ENCODE measurements around the gene COL26A1.

The COL26A1 gene

GRCh38 chr7:101554584-101555268 is 192.1 kb downstream of the COL26A1 start:
- Histone ChIP-seq H3K36me3 (replicated peaks in 1 of 2; ENCODE audit: control insufficient read depth in 2 of 2, insufficient read depth in 2 of 2, low read length in 2 of 2) (peaks cover 2 to 10% of the 10 kb centered on the region in 2 donors), H3K4me2 (ENCODE audit: insufficient read depth, low read length, poor library complexity, severe bottlenecking) (no peak overlapping the region), H2BK15ac (ENCODE audit: low read length) (no peak overlapping the region), H3K9ac (ENCODE audit: low read depth, low read length, poor library complexity) (no peak overlapping the region), H2BK120ac (ENCODE audit: low read depth, low read length) (no peak overlapping the region), H3K14ac (ENCODE audit: low read length) (no peak overlapping the region), H4K8ac (ENCODE audit: low read depth, low read length) (no peak overlapping the region), H2AFZ (ENCODE audit: low read length) (no peak overlapping the region), H3K4me3 (ENCODE audit: low read length in 2 of 2) (no peak overlapping the region), H3K79me1 (ENCODE audit: low read depth, low read length) (peaks cover 1% of the 10 kb centered on the region), H3K27ac (replicated peaks; ENCODE audit: low read length) (no peak overlapping the region), H3K27me3 (ENCODE audit: control insufficient read depth in 3 of 3, insufficient read depth in 3 of 3, low read depth in 1 of 3, low read length in 3 of 3) (no peaks in the 10 kb centered on the region), H3K4me1 (ENCODE audit: control insufficient read depth in 2 of 2, insufficient read depth in 1 of 2, low read depth in 1 of 2, low read length in 2 of 2) (peaks cover 4 to 7% of the 10 kb centered on the region in 2 donors), H3K9me3 (replicated peaks in 1 of 2; ENCODE audit: control insufficient read depth in 2 of 2, insufficient read depth in 1 of 2, low read depth in 1 of 2, low read length in 2 of 2) (peaks cover 0 to 2% of the 10 kb centered on the region in 2 donors), H2BK5ac (ENCODE audit: low read length) (no peak overlapping the region), H2AK5ac (ENCODE audit: low read depth, low read length) (no peak overlapping the region), H3K23ac (ENCODE audit: low read depth, low read length, poor library complexity) (no peak overlapping the region), H3K18ac (ENCODE audit: low read length) (no peak overlapping the region), H2BK12ac (ENCODE audit: low read length) (no peak overlapping the region), H4K91ac (ENCODE audit: low read depth, low read length, poor library complexity) (no peak overlapping the region), H3K4ac (ENCODE audit: low read length) (no peak overlapping the region)
- DNase-seq (ENCODE audit: low spot score): no peak
- no CpG with 5 or more reads among the region's 6 CpGs for WGBS, 2 donors (ENCODE audit: extremely low coverage in 2 of 2, insufficient read length in 2 of 2, insufficient replicate concordance in 1 of 2)

- Histone ChIP-seq H2BK5ac (ENCODE audit: low read length) (no peak overlapping the region), H2BK15ac (ENCODE audit: low read length) (no peak overlapping the region), H2AFZ (ENCODE audit: low read length) (no peak overlapping the region), H3K27ac (replicated peaks; ENCODE audit: low read length) (no peak overlapping the region), H2AK5ac (ENCODE audit: low read depth, low read length) (no peak overlapping the region), H3K9me3 (replicated peaks in 1 of 2; ENCODE audit: control insufficient read depth in 2 of 2, insufficient read depth in 1 of 2, low read depth in 1 of 2, low read length in 2 of 2) (no peaks in the 10 kb centered on the region), H3K14ac (ENCODE audit: low read length) (peak overlapping the region; percentile 6), H4K91ac (ENCODE audit: low read depth, low read length, poor library complexity) (no peak overlapping the region), H3K4ac (ENCODE audit: low read length) (no peak overlapping the region), H3K18ac (ENCODE audit: low read length) (peak overlapping the region; percentile 8), H3K23ac (ENCODE audit: low read depth, low read length, poor library complexity) (no peak overlapping the region), H3K79me1 (ENCODE audit: low read depth, low read length) (peaks cover 1% of the 10 kb centered on the region), H3K36me3 (replicated peaks in 1 of 2; ENCODE audit: control insufficient read depth in 2 of 2, insufficient read depth in 2 of 2, low read length in 2 of 2) (peaks cover 0 to 8% of the 10 kb centered on the region in 2 donors), H3K4me2 (ENCODE audit: insufficient read depth, low read length, poor library complexity, severe bottlenecking) (no peak overlapping the region), H3K27me3 (ENCODE audit: control insufficient read depth in 3 of 3, insufficient read depth in 3 of 3, low read depth in 1 of 3, low read length in 3 of 3) (no peaks in the 10 kb centered on the region), H2BK120ac (ENCODE audit: low read depth, low read length) (no peak overlapping the region), H3K4me1 (ENCODE audit: control insufficient read depth in 2 of 2, insufficient read depth in 1 of 2, low read depth in 1 of 2, low read length in 2 of 2) (peaks cover 4 to 7% of the 10 kb centered on the region in 2 donors), H3K9ac (ENCODE audit: low read depth, low read length, poor library complexity) (no peak overlapping the region), H2BK12ac (ENCODE audit: low read length) (no peak overlapping the region), H3K4me3 (ENCODE audit: low read length in 2 of 2) (no peak overlapping the region), H4K8ac (ENCODE audit: low read depth, low read length) (no peak overlapping the region)
- no peak for DNase-seq (ENCODE audit: low spot score)
- WGBS, 2 donors (ENCODE audit: extremely low coverage in 2 of 2, insufficient read length in 2 of 2, insufficient replicate concordance in 1 of 2): no CpG with 5 or more reads among the region's 12 CpGs
Observed at GRCh38 chr7:101555269-101555920, 192.7 kb downstream of the COL26A1 start.

GRCh38 chr7:101555921-101556275 is 193.2 kb downstream of the COL26A1 start:
- Histone ChIP-seq H3K4ac (ENCODE audit: low read length) (no peak overlapping the region), H3K23ac (ENCODE audit: low read depth, low read length, poor library complexity) (no peak overlapping the region), H3K18ac (ENCODE audit: low read length) (no peak overlapping the region), H3K27me3 (ENCODE audit: control insufficient read depth in 3 of 3, insufficient read depth in 3 of 3, low read depth in 1 of 3, low read length in 3 of 3) (no peaks in the 10 kb centered on the region), H2AK5ac (ENCODE audit: low read depth, low read length) (no peak overlapping the region), H2AFZ (ENCODE audit: low read length) (no peak overlapping the region), H3K36me3 (replicated peaks in 1 of 2; ENCODE audit: control insufficient read depth in 2 of 2, insufficient read depth in 2 of 2, low read length in 2 of 2) (peaks cover 0 to 8% of the 10 kb centered on the region in 2 donors), H2BK5ac (ENCODE audit: low read length) (no peak overlapping the region), H3K14ac (ENCODE audit: low read length) (peak overlapping the region; percentile 6), H3K4me1 (ENCODE audit: control insufficient read depth in 2 of 2, insufficient read depth in 1 of 2, low read depth in 1 of 2, low read length in 2 of 2) (peaks cover under 1 to 3% of the 10 kb centered on the region in 2 donors), H4K8ac (ENCODE audit: low read depth, low read length) (no peak overlapping the region), H3K4me3 (ENCODE audit: low read length in 2 of 2) (no peak overlapping the region), H3K9ac (ENCODE audit: low read depth, low read length, poor library complexity) (no peak overlapping the region), H2BK15ac (ENCODE audit: low read length) (no peak overlapping the region), H4K91ac (ENCODE audit: low read depth, low read length, poor library complexity) (no peak overlapping the region), H3K79me1 (ENCODE audit: low read depth, low read length) (peaks cover 1% of the 10 kb centered on the region), H2BK12ac (ENCODE audit: low read length) (no peak overlapping the region), H2BK120ac (ENCODE audit: low read depth, low read length) (no peak overlapping the region), H3K4me2 (ENCODE audit: insufficient read depth, low read length, poor library complexity, severe bottlenecking) (no peak overlapping the region), H3K27ac (replicated peaks; ENCODE audit: low read length) (no peak overlapping the region), H3K9me3 (replicated peaks in 1 of 2; ENCODE audit: control insufficient read depth in 2 of 2, insufficient read depth in 1 of 2, low read depth in 1 of 2, low read length in 2 of 2) (no peaks in the 10 kb centered on the region)
- no CpG with 5 or more reads among the region's 3 CpGs for WGBS, 2 donors (ENCODE audit: extremely low coverage in 2 of 2, insufficient read length in 2 of 2, insufficient replicate concordance in 1 of 2)
- no peak for DNase-seq (ENCODE audit: low spot score)

- Histone ChIP-seq H3K14ac (ENCODE audit: low read length) (no peak overlapping the region), H3K23ac (ENCODE audit: low read depth, low read length, poor library complexity) (no peak overlapping the region), H2BK15ac (ENCODE audit: low read length) (no peak overlapping the region), H2BK12ac (ENCODE audit: low read length) (no peak overlapping the region), H3K9me3 (replicated peaks in 1 of 2; ENCODE audit: control insufficient read depth in 2 of 2, insufficient read depth in 1 of 2, low read depth in 1 of 2, low read length in 2 of 2) (no peaks in the 10 kb centered on the region), H3K4me3 (ENCODE audit: low read length in 2 of 2) (no peak overlapping the region), H3K79me1 (ENCODE audit: low read depth, low read length) (peaks cover 1% of the 10 kb centered on the region), H3K36me3 (replicated peaks in 1 of 2; ENCODE audit: control insufficient read depth in 2 of 2, insufficient read depth in 2 of 2, low read length in 2 of 2) (peaks cover 0 to 8% of the 10 kb centered on the region in 2 donors), H2BK5ac (ENCODE audit: low read length) (no peak overlapping the region), H2AK5ac (ENCODE audit: low read depth, low read length) (no peak overlapping the region), H3K4ac (ENCODE audit: low read length) (no peak overlapping the region), H4K91ac (ENCODE audit: low read depth, low read length, poor library complexity) (no peak overlapping the region), H2AFZ (ENCODE audit: low read length) (no peak overlapping the region), H4K8ac (ENCODE audit: low read depth, low read length) (no peak overlapping the region), H3K18ac (ENCODE audit: low read length) (no peak overlapping the region), H3K9ac (ENCODE audit: low read depth, low read length, poor library complexity) (no peak overlapping the region), H3K27me3 (ENCODE audit: control insufficient read depth in 3 of 3, insufficient read depth in 3 of 3, low read depth in 1 of 3, low read length in 3 of 3) (no peaks in the 10 kb centered on the region), H3K4me2 (ENCODE audit: insufficient read depth, low read length, poor library complexity, severe bottlenecking) (no peak overlapping the region), H2BK120ac (ENCODE audit: low read depth, low read length) (no peak overlapping the region), H3K4me1 (ENCODE audit: control insufficient read depth in 2 of 2, insufficient read depth in 1 of 2, low read depth in 1 of 2, low read length in 2 of 2) (peaks cover 0 to 2% of the 10 kb centered on the region in 2 donors), H3K27ac (replicated peaks; ENCODE audit: low read length) (no peak overlapping the region)
- DNase-seq (ENCODE audit: low spot score): no peak
- WGBS, 2 donors (ENCODE audit: extremely low coverage in 2 of 2, insufficient read length in 2 of 2, insufficient replicate concordance in 1 of 2): no CpG with 5 or more reads among the region's 1 CpG
Observed at GRCh38 chr7:101556453-101556968, 193.8 kb downstream of the COL26A1 start.

Data from neuronal stem cell (in vitro differentiated cells).